SKM-1 (cell line): Measurements from ENCODE around the gene UNC119.

ENCODE experiments used
- DNase-seq: peaks from one replicate; lab custom pipeline; 2025; ENCODE audit not compliant: unreplicated experiment; lab: John Stamatoyannopoulos, UW

UNC119 gene

DNA sequence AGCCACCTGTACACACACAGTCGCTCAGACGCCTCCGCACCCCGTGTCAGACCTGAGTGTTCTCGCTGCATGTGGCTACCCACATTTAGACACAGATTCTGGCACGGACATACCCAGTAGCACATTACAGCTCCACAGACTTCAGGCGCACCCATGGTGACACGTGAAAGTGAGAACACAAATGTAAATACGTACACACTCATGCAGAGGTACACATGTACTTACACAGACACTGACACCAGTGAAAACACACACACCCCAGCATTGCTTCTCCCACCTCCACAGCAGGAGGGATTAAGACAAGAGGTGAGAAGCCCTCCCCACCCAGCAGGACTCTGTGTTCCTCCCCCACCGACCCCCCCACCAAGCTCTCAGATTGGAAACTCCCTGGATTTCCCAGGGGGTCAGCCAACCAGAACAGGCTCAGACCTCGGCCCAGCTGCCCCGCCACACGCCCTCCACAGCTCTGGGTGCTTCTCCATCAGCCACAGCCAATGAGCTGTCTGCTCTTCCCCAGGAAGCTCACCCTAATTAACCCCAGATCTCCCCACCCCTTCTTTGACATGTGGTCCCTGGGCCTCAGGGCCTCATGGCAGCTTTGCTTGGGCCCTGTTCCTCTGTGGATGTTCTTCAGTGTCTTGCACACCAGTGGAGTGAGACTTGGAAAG lies 51.6 kb downstream of the UNC119 start:
- DNase-seq, result no peak

GRCh38 chr17:28499684-28500357 lies 52.6 kb downstream of the UNC119 start:
- no peak for DNase-seq

DNA sequence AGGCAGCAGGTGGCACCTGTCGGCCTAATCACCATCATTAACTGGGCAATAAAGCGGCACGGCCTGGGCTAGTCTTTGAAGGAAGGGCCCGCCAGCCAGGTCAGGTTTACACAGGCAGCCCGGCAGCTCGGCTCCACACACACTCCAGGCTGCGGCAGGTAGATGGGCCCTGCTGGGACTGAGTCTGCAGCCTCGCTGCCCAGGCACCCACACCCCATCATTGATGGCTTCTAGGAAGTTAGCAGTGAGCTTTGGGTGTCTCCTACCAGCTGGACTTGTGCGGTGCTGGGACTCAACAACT lies 53.1 kb downstream of the UNC119 start:
- DNase-seq, result no peak

DNA sequence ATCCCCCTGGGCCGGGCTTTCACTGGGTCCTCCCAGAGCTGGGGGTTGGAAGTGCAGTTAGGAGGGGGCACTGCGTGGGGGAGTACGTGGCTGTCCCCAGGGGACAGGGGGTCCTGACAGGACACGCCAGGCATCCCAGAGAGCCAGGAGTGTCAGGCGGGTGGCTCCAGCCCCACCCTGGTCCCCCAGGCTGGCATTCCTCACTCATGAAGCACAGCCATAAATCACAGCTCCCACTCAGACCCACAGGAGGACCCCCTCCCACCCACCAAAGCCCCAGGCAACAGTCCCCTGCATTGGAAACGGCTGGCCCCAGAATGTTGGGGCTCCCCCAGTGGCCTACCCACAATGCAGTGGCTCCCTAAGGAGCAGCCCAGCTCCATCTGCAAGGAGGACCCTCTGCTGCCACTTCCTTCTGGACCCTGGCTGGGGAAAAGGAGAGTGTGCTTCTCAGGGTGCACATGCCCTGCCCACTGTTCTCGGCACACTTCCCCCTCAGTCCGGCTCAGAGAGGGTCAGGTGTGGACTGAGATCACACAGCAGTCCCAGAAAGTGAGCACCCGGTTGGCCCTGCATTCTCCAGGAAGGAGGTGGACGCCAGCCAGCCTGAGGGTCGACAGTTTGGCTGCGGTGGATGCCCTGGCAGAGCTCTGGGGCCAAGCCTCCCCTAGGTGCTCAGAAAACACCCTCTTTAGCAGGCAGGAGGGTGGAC lies 53.6 kb downstream of the UNC119 start:
- no peak for DNase-seq

GRCh38 chr17:28497931-28498330 lies 54.5 kb downstream of the UNC119 start:
- no peak for DNase-seq
